LHCN-M2 (cell line): ENCODE data around the gene CCM2L. TPM values are rescaled to one million over a fixed set of nuclear protein-coding genes. Genes with fewer than 3 reads are reported as not detected.

Source experiments
- DNase-seq: peaks from one replicate; pipeline ENCODE4 v3.0.0-alpha.2; 2012; ENCODE audit warnings: low read depth
- total RNA-seq: library from RNA; depleted of rRNA; stranded (reverse); fragments of >200 nt; gene quantifications from 2 replicates; pipeline ENCODE4 v1.2.3, GENCODE V29; 2014

CCM2L gene
- total RNA-seq, 1 experiment from 2014 or later, result not detected

DNA sequence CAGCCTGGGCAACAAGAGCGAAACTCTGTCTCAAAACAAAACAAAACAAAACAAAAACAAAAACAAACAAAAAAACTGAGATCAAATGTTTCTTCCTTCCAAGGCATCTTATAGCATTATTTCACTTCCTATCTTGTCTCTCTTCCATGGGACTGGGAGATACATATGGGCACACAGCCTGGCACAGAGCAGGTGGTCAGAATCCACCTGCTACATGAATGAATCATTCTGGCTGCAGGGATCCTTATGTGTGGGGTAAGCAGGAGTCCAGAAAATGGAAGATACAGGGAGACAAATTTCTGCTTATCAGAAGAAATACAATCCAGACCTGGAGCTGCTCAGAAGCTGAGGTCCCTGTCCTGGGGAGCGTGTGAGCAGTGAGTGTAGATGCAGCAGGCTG, 18.2 kb upstream of the CCM2L start:
- DNase-seq, result no peak

DNA sequence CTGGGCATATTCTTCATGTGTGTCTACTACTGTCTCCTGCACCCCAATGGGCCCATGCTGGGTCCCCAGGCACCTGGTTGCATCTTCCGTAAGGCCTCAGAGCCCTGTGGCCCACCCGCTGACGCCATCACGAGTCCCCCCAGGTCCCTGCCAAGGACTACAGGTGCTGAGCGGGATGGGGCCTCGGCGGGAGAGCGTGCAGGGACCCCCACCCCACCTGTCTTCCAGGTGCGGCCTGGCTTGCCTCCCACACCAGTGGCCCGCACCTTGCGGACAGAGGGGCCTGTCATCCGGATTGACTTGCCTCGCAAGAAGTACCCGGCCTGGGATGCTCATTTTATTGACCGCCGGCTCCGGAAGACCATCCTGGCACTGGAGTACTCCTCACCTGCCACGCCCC, 13.2 kb upstream of the CCM2L start:
- no peak for DNase-seq

DNA sequence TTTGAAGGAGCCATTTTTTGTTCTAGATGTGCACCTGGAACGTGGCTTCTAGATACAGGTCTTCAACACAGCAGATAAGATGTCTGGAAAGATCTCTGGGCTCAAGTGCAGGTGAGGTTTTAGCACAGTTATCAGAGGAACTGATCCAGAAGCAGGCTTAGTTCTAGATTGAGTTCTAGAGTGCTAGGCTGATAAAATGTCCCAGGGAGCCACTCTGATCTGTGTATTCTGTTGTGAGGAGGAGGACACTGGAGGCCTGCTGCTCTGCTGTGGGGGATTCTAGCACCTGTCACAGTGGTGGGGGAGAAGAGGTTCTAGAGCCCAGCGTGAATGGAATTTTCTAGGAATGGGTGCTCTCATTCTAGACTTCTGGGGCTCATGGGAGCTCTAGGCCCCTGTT, 12.0 kb upstream of the CCM2L start:
- no peak for DNase-seq

DNA sequence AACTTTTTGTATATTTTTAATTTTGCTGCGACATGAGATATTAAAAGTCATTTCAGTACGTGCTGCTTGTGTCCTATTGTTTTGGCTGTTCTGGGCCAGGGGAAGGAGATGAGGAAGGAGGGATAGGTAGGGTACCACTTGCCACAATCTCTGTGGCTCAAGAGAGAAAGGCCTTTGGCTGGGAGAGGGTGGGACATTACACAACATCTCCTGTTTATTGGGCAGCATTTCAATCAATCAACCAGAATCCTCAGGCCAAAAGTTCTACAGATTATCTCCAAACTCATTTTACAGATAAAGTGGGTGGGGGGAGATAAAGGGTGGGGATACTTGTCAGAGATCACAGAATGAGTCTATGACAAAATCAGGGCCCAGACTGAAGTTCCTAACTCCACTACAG, 6.9 kb upstream of the CCM2L start:
- no peak for DNase-seq

DNA sequence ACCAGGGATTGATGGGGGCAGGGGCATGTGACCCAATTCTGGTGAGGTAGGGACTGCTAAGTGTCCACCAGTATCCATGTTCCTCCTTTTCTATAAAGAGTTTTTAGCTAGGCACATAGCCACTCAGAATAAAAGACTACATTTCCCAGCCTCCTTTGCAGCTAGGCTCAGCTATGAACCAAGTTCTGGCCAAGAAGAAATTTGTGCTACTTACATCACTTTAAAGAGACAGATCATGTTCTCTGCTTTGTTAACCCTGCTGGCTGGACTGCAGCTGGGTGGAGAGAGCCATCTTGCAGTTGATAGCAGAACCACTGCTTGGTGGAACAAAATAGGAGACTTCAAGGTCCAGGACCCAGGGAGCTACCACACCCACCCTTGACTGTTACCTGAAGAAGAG, 5.3 kb upstream of the CCM2L start:
- DNase-seq, result peak; percentile 29

DNA sequence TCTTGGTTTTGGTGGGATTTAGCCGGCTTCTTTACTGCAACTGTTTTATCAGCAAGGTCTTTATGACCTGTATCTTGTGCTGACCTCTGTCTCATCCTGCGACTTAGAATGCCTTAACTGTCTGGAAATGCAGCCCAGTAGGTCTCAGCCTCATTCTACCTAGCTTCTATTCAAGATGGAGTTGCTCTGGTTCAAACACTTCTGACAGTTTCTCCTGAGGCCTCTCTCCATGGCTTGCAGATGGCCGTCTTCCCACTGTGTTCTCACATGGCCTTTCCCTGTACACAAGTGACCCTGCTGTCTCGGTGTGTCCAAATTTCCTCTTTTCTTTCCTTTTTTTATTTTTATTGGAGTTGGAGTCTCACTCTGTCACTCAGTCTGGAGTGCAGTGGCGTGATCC, 4.2 kb upstream of the CCM2L start:
- DNase-seq, result no peak

DNA sequence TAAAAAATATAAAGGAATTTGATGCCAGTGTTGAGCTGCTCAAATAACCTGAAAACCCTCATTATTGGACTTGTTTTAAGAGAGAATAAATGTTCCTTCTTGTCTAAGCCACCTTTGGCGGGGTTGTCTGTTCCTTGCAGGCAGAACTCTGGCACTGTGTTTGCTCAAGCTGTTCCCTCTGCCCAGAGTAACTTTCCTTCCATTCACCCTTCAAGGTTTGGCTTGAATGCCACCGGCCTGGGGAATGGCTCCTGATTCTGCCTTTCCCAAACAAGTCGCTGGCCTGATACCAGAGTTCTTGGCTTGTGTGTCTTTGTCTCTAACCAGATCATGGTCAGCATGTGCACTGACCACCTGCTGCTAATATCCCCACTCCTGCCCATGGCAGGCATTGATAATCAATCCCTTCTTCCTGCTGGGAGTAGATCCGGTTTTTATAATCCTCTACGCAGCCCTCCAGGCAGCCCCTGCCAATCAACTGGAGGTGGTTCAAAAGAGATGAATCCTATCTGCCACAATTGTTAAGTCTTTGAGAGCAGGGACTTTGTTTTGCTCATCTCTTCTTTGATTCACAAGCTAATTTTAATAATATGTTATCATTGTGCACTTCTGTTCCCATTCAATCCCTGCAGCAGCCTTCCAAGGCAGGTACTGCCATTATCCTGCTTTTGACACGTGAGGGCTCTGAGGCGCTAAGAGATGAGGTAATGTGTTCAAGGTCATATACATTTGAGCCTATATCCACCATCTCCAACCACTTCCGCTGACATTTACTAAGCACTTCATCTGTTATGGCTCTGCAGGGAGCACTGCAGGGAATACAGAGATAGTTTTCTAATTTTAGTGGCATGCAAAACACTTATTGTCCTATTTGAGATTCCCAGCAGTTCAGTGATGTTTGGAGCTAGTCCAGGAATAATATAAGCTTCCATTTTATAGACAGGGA, 3.1 kb upstream of the CCM2L start:
- DNase-seq, result no peak

DNA sequence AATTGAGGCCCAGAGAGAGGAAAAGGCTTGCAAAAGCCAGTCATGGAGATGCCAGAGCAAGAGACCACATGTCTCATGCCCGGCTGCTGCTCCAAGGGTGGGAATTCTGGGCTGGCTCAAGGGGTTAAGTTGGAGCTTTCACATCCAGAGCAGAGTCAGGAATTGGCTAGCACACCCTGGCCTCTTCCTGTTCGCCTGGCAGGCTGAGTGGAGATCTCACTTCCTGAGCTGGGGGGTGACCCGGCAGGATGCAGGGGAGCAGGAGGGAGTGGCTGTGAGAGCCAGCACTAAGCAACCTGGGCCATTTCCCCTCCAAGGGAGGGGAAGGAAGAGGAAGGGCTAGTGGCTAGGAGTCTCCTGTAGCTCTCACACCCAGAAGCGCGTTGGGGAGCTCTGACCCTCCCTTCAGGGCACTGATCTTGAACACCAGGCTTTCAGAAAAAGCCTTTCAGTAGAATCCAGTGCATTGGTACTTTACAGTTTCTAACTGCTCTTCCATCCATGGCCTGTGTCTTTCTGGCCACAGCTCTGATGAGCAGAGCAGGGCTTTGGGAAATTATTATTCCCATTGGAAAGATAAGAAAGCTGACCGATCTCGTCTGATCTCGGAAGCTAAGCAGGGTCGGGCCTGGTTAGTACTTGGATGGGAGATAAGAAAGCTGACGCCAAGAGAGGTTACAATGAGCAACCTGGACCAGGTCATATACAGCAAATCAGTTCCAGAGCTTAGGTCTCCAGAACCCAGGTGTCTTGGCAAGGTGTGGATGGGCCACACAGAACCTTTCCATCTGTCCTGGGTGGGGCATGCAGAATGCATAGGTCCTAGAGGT, 2.2 kb upstream of the CCM2L start:
- no peak for DNase-seq

DNA sequence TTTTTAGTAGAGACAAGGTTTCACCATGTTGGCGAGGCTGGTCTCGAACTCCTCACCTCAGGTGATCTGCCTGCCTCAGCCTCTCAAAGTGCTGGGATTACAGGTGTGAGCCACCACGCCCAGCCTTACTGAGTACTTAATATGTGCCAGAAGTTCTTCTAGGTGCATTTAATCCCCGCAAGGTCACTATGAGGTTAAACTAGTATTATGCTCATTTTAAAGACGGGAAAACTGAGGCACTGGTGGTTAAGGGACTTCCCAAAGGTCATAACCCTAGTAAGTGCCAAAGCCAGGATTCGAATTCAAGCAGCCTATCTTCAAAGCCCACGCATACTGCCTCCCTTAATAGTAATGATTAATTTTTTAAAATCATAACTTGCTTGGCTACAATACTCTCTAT, 674 bp upstream of the CCM2L start:
- no peak for DNase-seq

DNA sequence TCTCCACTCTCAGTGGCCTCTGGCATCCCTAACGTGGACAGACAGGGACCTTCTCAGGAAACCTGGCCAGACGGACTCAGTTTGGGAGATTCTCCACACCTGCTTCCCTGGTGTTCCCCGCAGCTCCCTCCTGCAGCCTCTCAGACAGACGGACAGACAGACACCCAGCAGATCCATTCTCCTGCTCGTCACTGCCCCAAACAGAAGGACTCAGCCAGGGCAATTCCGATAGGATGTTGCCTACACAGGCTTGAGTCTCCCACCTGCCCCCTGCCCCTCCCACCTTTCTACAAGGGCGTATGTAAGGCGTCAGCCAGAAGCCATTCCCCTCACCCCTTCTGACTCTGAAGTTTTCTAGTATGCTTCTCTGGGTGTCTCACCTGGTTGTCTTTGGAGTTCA, 428 bp downstream of the CCM2L start:
- no peak for DNase-seq

DNA sequence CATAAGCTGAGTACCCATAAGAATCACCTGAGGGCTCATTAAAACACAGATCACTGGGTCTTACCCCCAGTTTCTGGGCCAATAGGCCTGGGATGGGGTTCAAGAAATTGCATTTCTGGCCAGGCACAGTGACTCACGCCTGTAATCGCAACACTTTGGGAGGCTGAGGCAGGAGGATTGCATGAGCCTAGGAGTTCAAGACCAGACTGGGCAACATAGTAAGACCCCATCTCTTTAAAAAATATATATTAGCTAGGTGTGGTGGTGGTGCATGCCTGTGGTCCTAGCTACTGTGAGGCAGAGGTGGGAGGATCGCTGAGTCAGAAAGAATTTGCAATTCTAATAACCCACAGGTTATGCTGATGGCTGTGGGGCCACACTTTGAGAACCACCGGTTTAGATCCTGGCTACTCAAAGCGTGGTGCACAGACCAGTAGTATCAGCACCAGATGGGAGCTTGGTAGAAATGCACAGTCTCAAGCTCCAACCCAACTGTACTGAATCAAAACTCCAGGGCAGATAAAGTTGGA, 2.0 kb downstream of the CCM2L start:
- DNase-seq, result no peak

DNA sequence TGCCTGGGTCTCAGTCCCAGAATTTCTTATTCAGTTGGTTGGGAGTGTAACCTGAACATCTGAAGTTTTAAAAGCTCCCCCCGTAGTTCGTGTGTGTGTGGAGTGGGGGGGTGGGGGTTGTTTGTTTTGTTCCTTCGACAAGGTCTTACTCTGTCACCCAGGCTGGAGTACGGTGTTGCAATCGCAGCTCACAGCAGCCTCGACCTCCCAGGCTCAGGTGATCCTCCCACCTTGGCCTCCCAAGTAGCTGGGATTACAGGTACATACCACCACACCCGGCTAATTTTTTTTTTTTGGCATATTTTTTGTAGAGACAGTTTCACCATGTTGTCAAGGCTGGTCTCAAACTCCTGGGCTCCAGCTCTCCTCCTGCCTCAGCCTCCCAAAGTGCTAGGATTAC, 3.1 kb downstream of the CCM2L start:
- no peak for DNase-seq

DNA sequence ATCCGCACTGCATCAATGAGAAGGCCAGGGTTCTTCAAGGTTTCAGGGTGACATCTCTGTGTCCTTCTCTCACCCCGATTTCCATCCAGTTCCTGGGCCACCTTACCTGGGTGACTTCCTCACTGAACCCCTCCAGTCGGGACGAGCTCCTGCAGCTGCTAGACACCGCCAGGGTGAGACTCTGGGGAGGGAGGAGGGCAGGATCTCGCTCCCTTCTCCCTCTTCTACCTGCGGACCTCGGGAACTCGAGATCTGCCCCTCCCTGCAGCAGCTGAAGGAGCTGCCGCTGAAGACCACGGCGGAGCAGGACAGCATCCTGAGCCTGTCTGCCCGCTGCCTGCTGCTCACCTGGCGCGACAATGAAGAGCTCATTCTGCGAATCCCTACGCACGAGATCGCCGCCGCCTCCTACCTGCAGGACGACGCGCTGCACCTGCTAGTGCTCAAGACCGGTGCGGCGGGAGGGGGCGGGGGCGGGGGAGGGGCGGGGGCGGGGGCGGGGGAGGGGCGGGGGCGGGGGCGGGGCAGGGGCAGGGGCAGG, 7.5 kb downstream of the CCM2L start:
- DNase-seq, result no peak

DNA sequence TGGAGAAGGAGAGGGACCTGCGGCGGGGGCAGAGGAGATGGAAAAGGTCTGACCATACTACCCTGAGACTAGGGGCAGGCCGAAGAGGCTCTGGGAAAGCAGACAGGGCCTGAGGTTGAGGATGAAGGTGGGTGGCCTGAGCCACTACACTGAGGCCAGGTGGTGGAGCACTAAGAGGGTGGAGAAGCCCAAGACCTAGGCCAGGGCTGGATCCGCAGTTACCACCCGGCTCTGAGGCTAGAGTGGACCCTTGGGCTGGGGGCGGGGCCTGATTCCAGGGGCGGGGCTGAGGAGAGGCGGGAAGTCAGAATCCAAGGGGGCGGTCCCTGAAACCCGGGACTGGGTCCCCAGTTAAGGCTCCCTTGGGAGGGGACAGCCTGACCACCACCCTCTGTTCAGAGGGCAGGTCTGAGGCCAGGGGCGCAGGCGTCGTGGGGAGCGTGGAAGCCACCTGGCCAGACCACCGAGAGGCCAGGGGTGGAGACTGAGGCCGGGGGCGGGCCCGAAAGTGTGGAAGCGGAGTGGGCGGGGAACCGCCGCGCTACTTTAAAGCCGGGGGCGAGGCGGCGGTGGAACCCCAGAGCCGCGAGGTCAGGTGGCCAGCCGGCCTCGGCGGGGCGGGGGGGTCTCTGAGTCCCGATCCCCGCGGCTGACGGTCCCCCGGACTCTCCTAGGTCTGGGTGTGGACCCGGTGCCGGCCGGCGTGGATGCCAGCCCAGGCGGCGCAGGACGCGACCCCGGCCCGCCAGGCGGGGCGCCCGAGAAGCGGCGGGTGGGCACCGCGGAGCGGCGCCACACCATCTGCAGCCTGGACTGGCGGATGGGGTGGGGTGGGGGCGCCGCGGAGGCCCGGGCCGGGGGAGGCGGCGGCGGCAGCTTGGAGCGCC, 8.3 kb downstream of the CCM2L start:
- no peak for DNase-seq

DNA sequence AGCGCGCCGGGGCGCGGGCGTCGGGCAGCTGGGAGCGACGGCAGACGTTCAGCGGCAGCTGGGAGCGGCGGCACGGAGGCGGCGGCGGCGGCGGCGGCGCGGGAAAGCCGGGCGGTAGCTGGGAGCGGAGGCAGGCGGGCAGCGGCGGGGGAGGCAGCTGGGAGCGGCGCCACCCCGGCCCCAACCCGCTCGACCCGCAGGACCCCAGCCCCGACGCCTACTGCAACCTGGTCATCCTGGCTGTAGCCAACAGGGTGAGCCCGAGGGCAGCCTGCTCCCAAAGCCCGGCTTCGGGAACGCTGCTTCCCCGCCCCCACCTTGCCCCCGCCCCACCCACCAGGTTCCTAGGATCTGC, 8.9 kb downstream of the CCM2L start:
- DNase-seq, result no peak

DNA sequence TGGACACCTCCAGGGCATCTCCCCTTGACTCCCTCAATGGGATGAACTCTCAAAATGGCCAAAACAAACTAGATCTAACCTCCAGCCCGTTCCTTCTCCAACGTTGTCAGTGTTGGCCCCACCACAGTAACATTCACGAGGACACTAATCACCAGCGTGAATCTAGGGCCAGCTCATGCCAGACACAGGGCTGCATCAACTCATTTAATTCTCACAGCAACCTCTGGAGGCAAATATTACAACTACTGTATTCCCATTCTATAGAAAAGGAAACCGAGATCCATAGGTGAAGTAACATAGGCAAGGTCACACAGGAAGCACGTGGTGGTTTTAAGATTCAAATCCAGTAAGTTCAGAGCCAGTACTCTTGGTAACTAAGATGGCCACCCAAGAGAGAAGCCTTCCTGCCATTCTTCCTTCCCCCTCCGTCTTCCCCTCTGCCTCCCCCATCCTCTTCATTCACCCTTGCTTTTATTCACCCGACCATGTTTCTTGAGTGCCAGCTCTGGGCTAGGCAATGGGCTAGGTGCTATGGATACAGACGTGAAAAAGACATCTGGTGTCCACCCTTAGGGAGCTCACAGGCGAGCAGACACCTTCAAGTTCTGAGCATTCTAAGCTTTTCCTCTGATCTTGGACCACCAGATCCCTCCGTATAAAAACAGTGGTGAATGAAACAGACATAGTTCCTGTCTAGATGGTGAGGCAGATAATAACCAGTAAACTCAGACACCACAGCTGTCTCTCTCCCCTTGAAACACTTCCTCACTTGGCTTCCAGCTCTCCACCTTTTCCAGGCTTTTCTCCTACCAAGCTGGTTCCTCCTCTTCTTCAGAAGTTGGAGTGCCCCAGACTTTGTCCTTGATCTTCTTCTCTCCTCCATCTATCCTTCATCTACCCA, 9.6 kb downstream of the CCM2L start:
- DNase-seq, result no peak

DNA sequence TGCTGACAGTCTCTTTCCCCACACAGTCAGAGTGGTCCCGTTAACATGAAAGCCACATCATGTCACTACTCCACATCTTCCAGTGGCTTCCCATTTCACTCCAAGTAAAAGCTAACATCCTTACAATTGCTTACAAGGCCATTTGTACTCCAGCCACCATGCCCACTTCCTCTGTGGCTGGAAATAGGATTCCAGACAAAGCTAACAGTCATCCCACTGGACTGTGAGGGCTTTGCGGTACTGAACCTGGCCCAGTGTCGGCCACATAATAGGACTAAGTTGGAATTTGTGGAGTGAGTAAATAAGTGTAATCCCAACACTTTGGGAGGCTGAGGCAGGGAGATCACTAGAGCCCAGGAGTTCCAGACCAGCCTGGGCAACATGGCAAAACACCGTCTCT, 10.9 kb downstream of the CCM2L start:
- no peak for DNase-seq

DNA sequence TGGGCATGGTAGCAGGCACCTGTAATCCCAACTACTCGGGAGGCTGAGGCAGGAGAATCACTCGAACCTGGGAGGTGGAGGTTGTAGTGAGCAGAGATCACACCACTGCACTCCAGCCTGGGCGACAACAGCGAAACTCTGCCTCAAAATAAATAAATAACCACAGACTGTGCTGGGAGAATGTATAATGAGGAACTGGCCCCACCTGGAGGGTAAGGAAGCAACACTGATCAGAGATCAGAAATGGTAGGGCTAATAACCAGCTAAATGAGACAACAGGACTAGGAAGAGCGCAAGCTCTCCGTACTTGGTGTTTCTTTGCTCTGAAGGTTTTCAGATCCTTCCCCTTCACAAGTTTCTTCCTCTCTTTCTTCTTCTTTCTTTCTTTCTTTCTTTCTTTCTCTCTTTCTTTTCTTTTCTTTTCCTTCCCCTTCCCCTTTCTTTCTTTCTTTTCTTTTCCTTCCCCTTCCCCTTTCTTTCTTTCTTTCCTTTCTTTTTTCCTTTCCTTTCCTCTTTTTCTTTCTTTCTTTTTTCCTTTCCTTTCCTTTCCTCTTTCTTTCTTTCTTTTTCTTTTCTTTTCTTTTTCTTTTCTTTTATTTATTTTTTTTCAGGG, 14.6 kb downstream of the CCM2L start:
- no peak for DNase-seq

DNA sequence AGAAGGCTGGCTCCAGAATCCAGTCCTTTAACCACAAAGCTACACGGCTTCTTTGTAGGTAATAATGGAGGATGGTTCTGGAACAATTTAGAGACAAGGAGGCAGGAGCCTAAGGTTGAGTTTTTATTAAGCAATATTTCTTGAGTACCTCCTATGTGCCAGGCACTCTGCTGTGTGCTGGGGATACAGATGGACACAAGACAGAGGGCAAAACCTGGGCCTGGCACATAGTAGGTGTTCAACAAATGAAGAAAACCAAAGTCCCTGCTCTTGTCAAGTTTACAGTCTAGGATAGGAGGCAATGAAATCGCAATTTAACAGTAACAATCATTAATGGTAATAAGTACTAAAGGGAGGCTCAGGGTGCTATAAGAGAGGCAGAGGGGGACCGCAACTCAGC, 17.4 kb downstream of the CCM2L start:
- DNase-seq, result no peak
